ENCODE data around the gene PKN1. TPM values are rescaled to one million over a fixed set of nuclear protein-coding genes. Genes with fewer than 3 reads are reported as not detected.

PKN1 gene
- total and polyA plus RNA-seq, 12 donors, result 85.2 to 176 (median 126) TPM

DNA sequence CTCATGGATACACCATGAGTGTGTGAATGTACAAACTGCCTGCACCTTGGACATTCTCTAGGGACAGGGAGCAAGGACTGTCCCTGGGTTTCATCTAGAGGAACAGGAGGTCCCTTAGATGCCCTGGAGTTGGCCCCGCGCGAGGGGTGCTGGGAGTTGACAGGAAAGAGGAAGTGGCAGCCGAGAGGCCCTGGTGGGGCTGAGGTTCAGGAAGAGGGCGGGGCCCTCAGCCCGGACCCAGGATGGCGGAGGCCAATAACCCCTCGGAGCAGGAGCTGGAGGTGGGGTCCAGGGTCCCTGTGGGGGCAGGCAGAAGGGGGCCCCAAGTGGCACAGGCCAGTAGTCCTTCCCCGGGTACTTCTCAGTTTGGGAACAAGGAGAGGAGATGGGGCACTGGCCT lies 6.9 kb downstream of the PKN1 start:
- peak overlapping the region in 6 of 10 donors; percentile 14 to 63 (median 36) for H3K4me3 ChIP-seq
- intact Hi-C loops (cut with DNase I), result no loop called here

GRCh38 chr19:14441041-14441938 lies 8.2 kb downstream of the PKN1 start:
- Histone ChIP-seq H3K9me3 (no peaks in the 10 kb centered on the region), H3K4me3 (peak overlapping the region in 1 of 10 donors; percentile 63), H3K27me3 (no peaks in the 10 kb centered on the region), H3K36me3 (peaks cover 8 to 70% (median 51%) of the 10 kb centered on the region in 9 donors), H3K4me1 (peaks cover 9 to 54% (median 47%) of the 10 kb centered on the region in 9 donors), H3K27ac (peak overlapping the region in 5 of 10 donors; percentile 13 to 96 (median 65))
- WGBS, 2 donors, result 81 to 82% methylated on average over 34 of the region's 34 CpGs
- TF ChIP-seq, protein P1, sequence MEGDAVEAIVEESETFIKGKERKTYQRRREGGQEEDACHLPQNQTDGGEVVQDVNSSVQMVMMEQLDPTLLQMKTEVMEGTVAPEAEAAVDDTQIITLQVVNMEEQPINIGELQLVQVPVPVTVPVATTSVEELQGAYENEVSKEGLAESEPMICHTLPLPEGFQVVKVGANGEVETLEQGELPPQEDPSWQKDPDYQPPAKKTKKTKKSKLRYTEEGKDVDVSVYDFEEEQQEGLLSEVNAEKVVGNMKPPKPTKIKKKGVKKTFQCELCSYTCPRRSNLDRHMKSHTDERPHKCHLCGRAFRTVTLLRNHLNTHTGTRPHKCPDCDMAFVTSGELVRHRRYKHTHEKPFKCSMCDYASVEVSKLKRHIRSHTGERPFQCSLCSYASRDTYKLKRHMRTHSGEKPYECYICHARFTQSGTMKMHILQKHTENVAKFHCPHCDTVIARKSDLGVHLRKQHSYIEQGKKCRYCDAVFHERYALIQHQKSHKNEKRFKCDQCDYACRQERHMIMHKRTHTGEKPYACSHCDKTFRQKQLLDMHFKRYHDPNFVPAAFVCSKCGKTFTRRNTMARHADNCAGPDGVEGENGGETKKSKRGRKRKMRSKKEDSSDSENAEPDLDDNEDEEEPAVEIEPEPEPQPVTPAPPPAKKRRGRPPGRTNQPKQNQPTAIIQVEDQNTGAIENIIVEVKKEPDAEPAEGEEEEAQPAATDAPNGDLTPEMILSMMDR (IDR thresholded peaks at IDR 0.05), result no peak
- intact Hi-C loops (cut with DNase I), result no loop called here
- DNase-seq (no peak), ATAC-seq (peak in 4 of 8 donors; percentile 23 to 39 (median 28))

More for the DNA sequence above, 6.9 kb downstream of the PKN1 start:
- Histone ChIP-seq H3K4me1 (peaks cover 9 to 67% (median 57%) of the 10 kb centered on the region in 9 donors), H3K27me3 (no peaks in the 10 kb centered on the region), H3K27ac (peak overlapping the region in 9 of 10 donors; percentile 49 to 96 (median 72)), H3K36me3 (peaks cover 8 to 66% (median 39%) of the 10 kb centered on the region in 9 donors), H3K9me3 (no peaks in the 10 kb centered on the region)
- peak; percentile 72 to 80 for DNase-seq
- TF ChIP-seq, protein P1 (IDR thresholded peaks at IDR 0.05), result no peak
- peak; percentile 59 to 75 (median 65) for ATAC-seq
- WGBS, 2 donors, result 41 to 50% methylated on average over 9 of the region's 9 CpGs

DNA sequence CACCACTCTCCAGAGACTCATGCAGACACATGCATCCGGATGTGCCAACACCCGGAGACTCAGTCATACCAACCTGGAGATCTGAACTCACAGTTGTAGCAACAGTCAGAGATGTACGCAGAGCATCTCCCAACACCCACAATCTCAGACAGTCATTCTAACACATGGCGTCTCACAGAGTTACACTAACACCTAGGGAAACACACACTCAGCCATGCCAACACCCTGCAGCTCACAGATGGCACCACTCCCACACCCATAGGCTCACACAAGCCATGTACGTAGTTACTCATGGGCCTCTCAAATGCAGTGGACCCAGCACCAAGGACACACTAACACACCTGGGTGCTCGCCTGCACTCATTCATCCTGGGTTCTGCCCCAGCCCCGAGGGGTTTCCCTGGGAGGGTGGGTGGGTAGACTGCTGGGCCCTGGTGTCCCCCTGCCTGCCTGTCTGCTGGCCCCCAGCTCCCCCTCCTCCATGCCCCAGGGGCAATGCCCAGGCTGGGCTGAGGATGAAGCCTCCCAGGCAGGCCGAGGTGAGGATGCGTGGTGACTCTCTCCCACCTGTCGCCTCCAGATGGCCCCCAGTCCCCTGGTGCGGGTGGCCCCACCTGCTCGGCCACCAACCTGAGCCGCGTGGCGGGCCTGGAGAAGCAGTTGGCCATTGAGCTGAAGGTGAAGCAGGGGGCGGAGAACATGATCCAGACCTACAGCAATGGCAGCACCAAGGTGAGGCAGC lies 10.0 kb downstream of the PKN1 start:
- Histone ChIP-seq H3K27ac (no peak overlapping the region), H3K4me1 (peaks cover 5 to 37% (median 32%) of the 10 kb centered on the region in 9 donors), H3K27me3 (no peaks in the 10 kb centered on the region), H3K36me3 (peaks cover 13 to 73% (median 66%) of the 10 kb centered on the region in 9 donors), H3K4me3 (no peak overlapping the region), H3K9me3 (no peaks in the 10 kb centered on the region)
- intact Hi-C loops (cut with DNase I), result loop anchor here in 1 of 10 donors (1.0 kb wide), 1 partner anchor 11 kb away; no protein-coding TSS in a partner anchor
- DNase-seq, result no peak
- TF ChIP-seq, protein P1 (IDR thresholded peaks at IDR 0.05), result no peak
- WGBS, 2 donors, result 94 to 97% methylated on average over 16 of the region's 16 CpGs
- ATAC-seq, result no peak

GRCh38 chr19:14443632-14444216 lies 10.6 kb downstream of the PKN1 start:
- WGBS, 2 donors, result 93 to 97% methylated on average over 14 of the region's 14 CpGs
- Histone ChIP-seq H3K4me3 (no peak overlapping the region), H3K4me1 (peaks cover 4 to 30% (median 25%) of the 10 kb centered on the region in 9 donors), H3K27me3 (no peaks in the 10 kb centered on the region), H3K36me3 (peaks cover 16 to 80% (median 72%) of the 10 kb centered on the region in 9 donors), H3K9me3 (no peaks in the 10 kb centered on the region), H3K27ac (no peak overlapping the region)
- DNase-seq (no peak), ATAC-seq (peak in 1 of 8 donors; percentile 20)
- intact Hi-C loops (cut with DNase I), result loop anchor here in 1 of 10 donors (1.0 kb wide), 1 partner anchor 11 kb away; no protein-coding TSS in a partner anchor
- TF ChIP-seq, protein P1 (IDR thresholded peaks at IDR 0.05), result no peak
